ENCODE data around the gene SLC5A7.

DNA sequence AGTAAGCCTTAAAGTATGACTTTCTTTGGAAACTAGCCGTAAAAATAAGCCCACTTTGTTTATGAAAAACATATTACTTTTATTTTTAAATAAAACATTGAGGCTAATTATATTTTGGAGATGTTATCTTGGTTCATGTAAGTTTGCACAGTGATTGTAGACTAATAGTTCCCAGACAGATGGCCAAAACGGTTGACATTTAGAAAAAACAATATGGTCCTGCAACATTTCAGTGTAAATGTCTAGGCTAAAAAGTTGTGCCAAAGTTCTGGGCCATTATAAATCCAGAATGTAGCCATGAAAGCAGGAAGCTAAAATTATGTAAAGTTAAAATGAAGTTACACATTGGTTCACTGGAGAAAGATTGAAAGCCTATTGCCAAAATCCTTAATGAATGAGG, 43.6 kb downstream of the SLC5A7 start:
- TF ChIP-seq, protein P1, sequence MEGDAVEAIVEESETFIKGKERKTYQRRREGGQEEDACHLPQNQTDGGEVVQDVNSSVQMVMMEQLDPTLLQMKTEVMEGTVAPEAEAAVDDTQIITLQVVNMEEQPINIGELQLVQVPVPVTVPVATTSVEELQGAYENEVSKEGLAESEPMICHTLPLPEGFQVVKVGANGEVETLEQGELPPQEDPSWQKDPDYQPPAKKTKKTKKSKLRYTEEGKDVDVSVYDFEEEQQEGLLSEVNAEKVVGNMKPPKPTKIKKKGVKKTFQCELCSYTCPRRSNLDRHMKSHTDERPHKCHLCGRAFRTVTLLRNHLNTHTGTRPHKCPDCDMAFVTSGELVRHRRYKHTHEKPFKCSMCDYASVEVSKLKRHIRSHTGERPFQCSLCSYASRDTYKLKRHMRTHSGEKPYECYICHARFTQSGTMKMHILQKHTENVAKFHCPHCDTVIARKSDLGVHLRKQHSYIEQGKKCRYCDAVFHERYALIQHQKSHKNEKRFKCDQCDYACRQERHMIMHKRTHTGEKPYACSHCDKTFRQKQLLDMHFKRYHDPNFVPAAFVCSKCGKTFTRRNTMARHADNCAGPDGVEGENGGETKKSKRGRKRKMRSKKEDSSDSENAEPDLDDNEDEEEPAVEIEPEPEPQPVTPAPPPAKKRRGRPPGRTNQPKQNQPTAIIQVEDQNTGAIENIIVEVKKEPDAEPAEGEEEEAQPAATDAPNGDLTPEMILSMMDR (conservative IDR thresholded peaks at IDR 0.05; ENCODE audit: low read length), result no peak
- TF ChIP-seq EZH2phosphoT487 (IDR thresholded peaks at IDR 0.05; ENCODE audit: borderline replicate concordance, low read depth, low read length), result no peak

Data from OCI-LY7 (cell line).